CD4-positive, alpha-beta T cell (primary cell): ENCODE data around the gene CD33. TPM values are rescaled to one million over a fixed set of nuclear protein-coding genes. Genes with fewer than 3 reads are reported as not detected.

Experiments used
- ATAC-seq: fragments of 200-7000 bp; cut with Tn5 transposase; one replicate; pipeline ENCODE4 v1.10.0; 2022; ENCODE audit warnings: mild to moderate bottlenecking; ENCODE audit not compliant: poor library complexity
- CTCF ChIA-PET: fragments of 350-600 bp; sonication (Branson Sonifier 250); formaldehyde crosslinking; loops from one replicate; lab custom pipeline; 2021; ENCODE audit warnings: antibody characterized with exemption, inconsistent platforms; lab: Charles Lee
- POLR2A ChIA-PET: fragments of 350-600 bp; sonication (Branson Sonifier 250); formaldehyde crosslinking; loops from one replicate; lab custom pipeline; 2021; ENCODE audit warnings: antibody characterized with exemption, inconsistent platforms; lab: Charles Lee
- DNase-seq, 14 experiments: peaks; one replicate each; pipeline ENCODE4 v3.0.0-alpha.2; 2013 to 2020; ENCODE audit warnings: mixed read lengths in 2 of 14
- H3K27ac ChIP-seq, 2 donors: one replicate each; pipeline versions ENCODE4 v1.5.1 to v1.7.0; 2013; ENCODE audit warnings: low read length in 2 of 2, low read depth in 1 of 2, mild to moderate bottlenecking in 1 of 2
- H3K27me3 ChIP-seq, 2 experiments: 1 replicate in 1 of 2; 2 replicates in 1 of 2; pipeline versions ENCODE4 v1.6.1 to v1.7.0; 2013; ENCODE audit warnings: low read length in 2 of 2, control low read depth in 1 of 2, mild to moderate bottlenecking in 1 of 2, moderate library complexity in 1 of 2; ENCODE audit not compliant: insufficient read depth in 2 of 2, control insufficient read depth in 1 of 2
- H3K36me3 ChIP-seq: one replicate; pipeline ENCODE4 v1.6.1; 2013; ENCODE audit warnings: low read length, control low read depth; ENCODE audit not compliant: insufficient read depth
- H3K4me1 ChIP-seq: one replicate; pipeline ENCODE4 v1.6.1; 2013; ENCODE audit warnings: low read length, control low read depth; ENCODE audit not compliant: insufficient read depth
- H3K4me3 ChIP-seq: one replicate; pipeline ENCODE4 v1.5.1; 2013; ENCODE audit warnings: mild to moderate bottlenecking, low read length, moderate library complexity
- H3K9me3 ChIP-seq, 2 experiments: 1 replicate in 1 of 2; 2 replicates in 1 of 2; pipeline versions ENCODE4 v1.6.1 to v1.7.0; 2013; ENCODE audit warnings: low read length in 2 of 2, mild to moderate bottlenecking in 2 of 2, control low read depth in 1 of 2, moderate library complexity in 1 of 2; ENCODE audit not compliant: control insufficient read depth in 1 of 2, insufficient read depth in 1 of 2
- H3K27ac Mint-ChIP-seq: one replicate; pipeline ENCODE4 v1.8.0; 2020; ENCODE audit warnings: mixed read lengths
- H3K27me3 Mint-ChIP-seq: one replicate; pipeline ENCODE4 v1.8.0; 2021; ENCODE audit warnings: mixed read lengths
- H3K36me3 Mint-ChIP-seq: one replicate; pipeline ENCODE4 v1.8.0; 2021; ENCODE audit warnings: low read depth, mixed read lengths
- H3K4me1 Mint-ChIP-seq: one replicate; pipeline ENCODE4 v1.8.0; 2021; ENCODE audit warnings: low read depth, mixed read lengths
- H3K4me3 Mint-ChIP-seq: one replicate; pipeline ENCODE4 v1.8.0; 2020; ENCODE audit warnings: mild to moderate bottlenecking, mixed read lengths
- H3K9me3 Mint-ChIP-seq: one replicate; pipeline ENCODE4 v1.8.0; 2020; ENCODE audit warnings: mixed read lengths
- CTCF ChIP-seq: fragments of 200-600 bp; IDR thresholded peaks from one replicate; pipeline ENCODE4 v1.8.0; 2022; ENCODE audit warnings: antibody characterized with exemption, mild to moderate bottlenecking
- intact Hi-C, 2 experiments: fragments of 100-400 bp; cut with DNase I in 1 of 2; cut with micrococcal nuclease in 1 of 2; formaldehyde crosslinking; loops; one replicate each; pipeline versions ENCODE4 v1.15.1 to v1.9.0; 2023 to 2025; cut with DNase I, micrococcal nuclease
- total RNA-seq, 174 experiments: library from RNA in 2 of 174; stranded (reverse) in 2 of 174; gene quantifications; one replicate each; pipeline ENCODE4 v1.2.3 and lab custom pipeline; 2021 to 2026

The CD33 gene
- total RNA-seq, 2 experiments from 2014 or later, result 0.60 to 1.7 TPM

- no peak overlapping the region for H3K27ac Mint-ChIP-seq
- POLR2A ChIA-PET, result no interaction called here
- TF ChIP-seq CTCF, result no peak
- peaks cover 5 to 9% of the 10 kb centered on the region in 2 experiments for H3K27me3 ChIP-seq
- intact Hi-C loops, result no loop called here
- H3K36me3 Mint-ChIP-seq, result no peaks in the 10 kb centered on the region
- H3K27ac ChIP-seq, result no peak overlapping the region
- no peaks in the 10 kb centered on the region for H3K4me1 Mint-ChIP-seq
- DNase-seq (no peak), ATAC-seq (no peak)
- H3K4me3 ChIP-seq, result no peak overlapping the region
- H3K36me3 ChIP-seq, result no peaks in the 10 kb centered on the region
- H3K27me3 Mint-ChIP-seq, result peaks cover 22% of the 10 kb centered on the region
- no peak overlapping the region for H3K4me3 Mint-ChIP-seq
- CTCF ChIA-PET, result no interaction called here
- H3K9me3 ChIP-seq, result no peaks in the 10 kb centered on the region
- H3K4me1 ChIP-seq, result no peaks in the 10 kb centered on the region
- H3K9me3 Mint-ChIP-seq, result no peaks in the 10 kb centered on the region
Measured at GRCh38 chr19:51198641-51199040, 26.2 kb upstream of the CD33 start.

GRCh38 chr19:51200071-51200666, 24.7 kb upstream of the CD33 start:
- no peaks in the 10 kb centered on the region for H3K9me3 ChIP-seq
- no peak overlapping the region for H3K27ac ChIP-seq
- CTCF ChIA-PET, result no interaction called here
- no peak for TF ChIP-seq CTCF
- Mint-ChIP-seq H3K9me3 (no peaks in the 10 kb centered on the region), H3K27ac (no peak overlapping the region), H3K4me3 (no peak overlapping the region), H3K27me3 (peaks cover 22% of the 10 kb centered on the region), H3K36me3 (no peaks in the 10 kb centered on the region), H3K4me1 (no peaks in the 10 kb centered on the region)
- H3K4me1 ChIP-seq, result no peaks in the 10 kb centered on the region
- no peak for ATAC-seq
- H3K4me3 ChIP-seq, result no peak overlapping the region
- peaks cover 5 to 9% of the 10 kb centered on the region in 2 experiments for H3K27me3 ChIP-seq
- H3K36me3 ChIP-seq, result no peaks in the 10 kb centered on the region
- POLR2A ChIA-PET, result no interaction called here
- intact Hi-C loops, result no loop called here
- no peak for DNase-seq

- H3K4me1 Mint-ChIP-seq, result no peaks in the 10 kb centered on the region
- Histone ChIP-seq H3K4me3 (no peak overlapping the region), H3K36me3 (no peaks in the 10 kb centered on the region), H3K4me1 (no peaks in the 10 kb centered on the region), H3K27me3 (peaks cover 5 to 9% of the 10 kb centered on the region in 2 experiments), H3K9me3 (no peaks in the 10 kb centered on the region), H3K27ac (no peak overlapping the region)
- POLR2A ChIA-PET, result no interaction called here
- no peak for TF ChIP-seq CTCF
- H3K36me3 Mint-ChIP-seq, result no peaks in the 10 kb centered on the region
- CTCF ChIA-PET, result no interaction called here
- no peaks in the 10 kb centered on the region for H3K9me3 Mint-ChIP-seq
- DNase-seq (no peak), ATAC-seq (no peak)
- H3K4me3 Mint-ChIP-seq, result no peak overlapping the region
- no peak overlapping the region for H3K27ac Mint-ChIP-seq
- peaks cover 26% of the 10 kb centered on the region for H3K27me3 Mint-ChIP-seq
- intact Hi-C loops, result no loop called here
Measured at GRCh38 chr19:51201712-51202111, 23.2 kb upstream of the CD33 start.
